Stimulated activated CD4-positive, alpha-beta T cell treated with anti-CD3 and anti-CD28 coated beads, Interleukin-4, amount 100 ng/mL, for 4 hours (primary cell): ENCODE results near the gene GPANK1.

Source experiments
- DNase-seq, 2 experiments: peaks; one replicate each; pipeline ENCODE4 v3.0.0-alpha.2; 2020

Gene GPANK1

DNA sequence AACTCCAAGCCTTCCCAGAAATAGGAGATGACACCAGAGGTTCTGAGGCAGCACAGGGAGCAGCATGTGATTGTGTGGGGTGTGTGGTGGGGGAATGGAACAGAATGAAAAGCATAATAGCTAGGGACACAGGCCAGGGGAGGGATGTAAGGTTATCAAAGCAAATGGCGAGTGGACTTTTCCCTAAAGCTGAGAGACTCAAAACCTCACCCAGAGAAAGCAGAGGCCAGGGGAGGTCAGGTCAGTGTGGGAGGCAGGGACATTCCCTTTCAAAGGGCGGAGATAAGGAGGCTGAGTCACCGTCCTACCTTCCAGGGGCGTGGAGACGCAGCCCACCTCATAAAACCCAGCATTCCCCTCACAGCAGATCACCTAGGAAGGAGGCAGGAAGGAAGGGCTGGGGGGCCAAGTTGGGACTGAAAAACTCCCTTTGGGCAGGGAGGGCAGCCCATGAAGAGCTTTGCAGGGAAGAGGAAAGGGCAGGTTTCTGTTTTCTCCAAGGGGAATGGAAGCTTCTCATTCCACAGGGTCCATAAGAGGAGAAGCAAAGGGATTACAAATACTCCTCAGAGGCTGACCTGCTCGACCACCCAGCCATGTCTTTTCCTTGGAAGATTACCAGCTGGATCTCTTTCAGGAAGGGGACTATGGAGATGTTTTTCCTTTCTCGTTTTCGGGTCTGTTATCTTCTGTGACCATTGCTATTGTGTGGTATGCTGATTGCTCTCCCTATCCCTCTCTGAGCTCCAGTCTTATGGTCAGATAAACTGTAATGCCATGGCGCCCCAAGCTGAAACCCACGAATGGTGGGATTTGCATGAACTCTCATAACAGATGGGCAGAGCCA lies 25.7 kb upstream of the GPANK1 start:
- no peak for DNase-seq

DNA sequence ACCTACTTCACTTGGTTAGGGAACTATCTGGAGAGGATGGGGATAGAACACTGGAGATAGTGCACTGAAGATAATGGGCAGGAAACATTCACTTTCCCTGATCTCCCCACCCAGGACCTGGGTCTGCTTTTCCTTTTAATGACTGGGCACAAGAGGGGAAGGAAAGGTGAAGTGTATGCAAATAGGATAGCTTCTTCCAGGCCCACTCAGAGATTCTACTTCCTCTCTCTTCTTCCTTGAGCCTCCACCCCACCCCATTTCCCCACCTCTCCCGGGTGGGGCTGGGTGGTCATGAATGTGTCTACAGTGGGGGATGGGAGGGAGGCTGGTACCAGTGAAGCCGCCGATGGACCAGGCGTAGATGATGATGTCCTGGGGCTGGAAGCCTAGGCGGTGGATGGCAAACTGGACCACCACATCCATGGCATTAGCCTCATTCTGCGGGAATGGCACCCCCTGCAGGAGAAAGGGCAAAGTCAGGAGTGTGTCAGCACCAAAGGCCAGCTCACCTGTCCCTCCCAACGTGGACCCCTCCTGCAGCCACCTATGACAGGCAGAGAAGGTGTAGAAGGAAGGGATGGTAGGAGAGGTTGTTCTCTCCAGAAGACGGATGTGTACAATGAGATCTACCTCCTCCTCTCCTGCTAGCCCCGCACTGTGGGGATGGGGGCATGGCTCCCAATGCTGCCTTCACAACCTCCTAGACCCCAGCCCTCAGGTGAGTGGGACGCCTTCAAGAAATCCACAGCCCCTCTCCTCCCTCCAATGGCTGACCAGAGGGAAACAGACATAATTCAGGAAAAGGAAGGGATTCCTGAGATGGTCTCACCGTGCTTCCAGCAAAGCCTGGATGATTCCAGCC lies 24.7 kb upstream of the GPANK1 start:
- DNase-seq, result no peak

DNA sequence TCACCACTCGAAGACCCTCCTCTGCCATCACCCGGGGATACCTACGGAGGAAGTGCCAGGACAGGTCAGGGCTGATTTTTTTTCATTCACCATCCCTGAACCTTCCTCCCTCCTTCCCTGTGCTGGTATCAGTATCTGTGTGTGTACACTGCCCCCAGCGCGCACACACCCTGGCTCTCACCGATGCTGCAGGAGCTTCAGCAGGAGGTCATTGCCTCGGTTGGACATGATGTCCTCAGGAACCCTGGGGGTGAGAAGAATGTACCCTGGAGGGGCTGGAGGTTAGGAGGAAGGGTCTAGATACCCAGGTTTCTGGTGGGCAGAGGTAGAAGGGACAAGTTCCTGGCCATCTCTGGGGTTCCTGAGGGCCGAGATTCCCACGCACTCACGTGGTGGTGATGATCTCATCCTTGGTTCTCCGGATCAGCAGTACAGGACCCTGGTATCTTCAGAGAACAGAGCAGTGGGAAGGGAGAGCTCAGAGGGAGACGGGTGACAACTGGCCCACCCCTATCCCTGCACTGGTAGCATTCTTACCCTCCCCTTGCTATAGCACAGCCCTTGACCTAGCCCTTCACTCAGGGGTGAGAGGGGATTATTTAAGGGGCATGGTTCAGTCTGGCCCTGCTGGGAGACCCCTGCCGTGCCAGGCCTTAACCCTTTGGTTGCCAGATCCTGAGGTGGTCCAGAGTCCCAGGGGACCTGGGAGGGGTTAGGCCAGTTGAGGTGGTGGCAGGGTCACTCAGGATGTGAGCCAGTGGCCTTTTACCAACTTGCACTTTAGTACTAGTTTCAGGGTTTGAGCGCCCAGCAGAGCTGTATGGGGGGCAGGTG lies 23.3 kb upstream of the GPANK1 start:
- DNase-seq, result no peak

DNA sequence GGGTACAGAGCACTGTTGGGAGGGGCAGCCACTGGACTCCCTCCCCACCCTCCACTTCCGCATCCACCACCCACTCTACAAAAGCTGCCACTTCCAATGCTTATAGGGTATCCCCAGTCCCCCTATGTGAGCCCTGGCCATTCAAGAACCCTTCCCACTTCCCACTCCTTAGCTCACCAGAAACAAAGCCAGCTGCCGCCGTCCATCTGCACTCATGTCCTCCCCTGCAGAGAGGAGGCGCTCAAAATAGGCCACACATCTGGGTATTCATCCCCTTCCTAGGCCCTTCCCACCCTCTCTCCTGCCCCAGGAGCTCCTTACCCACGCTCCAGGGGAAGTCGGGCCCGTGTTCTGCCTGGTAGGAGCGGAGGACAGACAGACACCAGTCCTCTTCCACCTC lies 22.5 kb upstream of the GPANK1 start:
- no peak for DNase-seq

DNA sequence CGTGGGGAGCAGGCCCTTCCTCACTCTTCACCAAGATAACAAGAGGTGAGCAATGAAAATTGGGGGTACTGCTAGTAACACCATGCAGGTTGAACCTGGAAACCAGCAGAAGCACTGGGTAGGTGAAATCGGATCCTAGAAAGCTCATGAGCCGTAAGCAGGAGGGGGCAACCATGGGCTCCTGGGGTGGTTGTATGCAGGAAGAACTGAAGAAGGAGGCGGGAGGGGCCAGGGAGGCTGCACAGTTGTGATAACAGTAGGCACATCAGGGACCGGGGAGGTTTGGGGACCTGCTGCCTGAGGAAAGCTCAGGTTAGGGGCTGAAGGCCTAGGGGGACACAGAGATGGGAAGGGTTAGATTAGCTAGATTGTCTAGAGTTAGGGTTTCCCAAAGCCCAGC lies 21.7 kb upstream of the GPANK1 start:
- no peak for DNase-seq

DNA sequence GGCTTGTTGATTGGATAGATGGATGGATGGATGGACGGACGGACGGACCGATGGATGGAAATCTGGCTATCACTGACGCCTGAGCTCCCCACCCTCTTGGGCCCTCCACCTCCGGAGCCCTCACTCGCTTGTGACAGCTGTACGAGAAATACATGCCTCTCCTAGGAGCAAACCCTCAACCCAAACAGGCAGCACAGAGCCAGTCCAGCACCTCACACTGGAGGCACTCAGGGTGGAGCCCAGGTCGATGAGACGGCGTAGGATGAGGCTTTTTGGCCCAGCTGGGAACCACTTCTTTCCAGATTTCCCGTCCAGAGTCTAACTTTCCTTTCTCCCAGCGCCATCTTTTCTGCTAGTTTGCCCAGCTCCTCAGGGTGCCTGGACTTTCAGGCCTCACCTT lies 18.8 kb upstream of the GPANK1 start:
- DNase-seq, result no peak

DNA sequence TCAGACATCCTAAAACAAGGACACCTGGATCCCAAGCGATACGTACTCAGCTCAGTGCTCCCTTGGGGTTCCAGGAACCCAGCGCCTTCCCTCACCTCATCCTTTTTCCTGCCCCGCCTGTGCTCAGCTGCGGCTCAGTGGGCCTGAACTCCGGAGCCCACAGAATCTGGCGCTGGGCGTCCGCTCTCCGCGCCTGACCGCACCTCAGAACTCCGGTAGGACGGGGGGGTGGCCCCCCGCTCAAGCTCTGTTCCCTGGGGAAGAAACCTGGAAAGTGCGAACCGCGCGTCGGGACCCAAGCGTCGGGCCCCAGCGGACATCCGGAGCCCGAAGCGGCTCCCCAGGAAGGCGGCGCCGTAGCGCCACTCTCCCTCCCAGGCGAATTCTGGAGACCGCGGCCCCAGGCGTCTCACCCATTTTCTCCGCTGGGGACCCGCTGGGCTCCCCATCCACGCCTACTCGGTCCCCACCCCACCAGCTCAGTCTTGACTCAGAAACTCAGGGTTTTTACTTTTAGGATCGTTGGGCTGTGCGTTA lies 16.4 kb upstream of the GPANK1 start:
- DNase-seq, result peak; percentile 36 to 40

DNA sequence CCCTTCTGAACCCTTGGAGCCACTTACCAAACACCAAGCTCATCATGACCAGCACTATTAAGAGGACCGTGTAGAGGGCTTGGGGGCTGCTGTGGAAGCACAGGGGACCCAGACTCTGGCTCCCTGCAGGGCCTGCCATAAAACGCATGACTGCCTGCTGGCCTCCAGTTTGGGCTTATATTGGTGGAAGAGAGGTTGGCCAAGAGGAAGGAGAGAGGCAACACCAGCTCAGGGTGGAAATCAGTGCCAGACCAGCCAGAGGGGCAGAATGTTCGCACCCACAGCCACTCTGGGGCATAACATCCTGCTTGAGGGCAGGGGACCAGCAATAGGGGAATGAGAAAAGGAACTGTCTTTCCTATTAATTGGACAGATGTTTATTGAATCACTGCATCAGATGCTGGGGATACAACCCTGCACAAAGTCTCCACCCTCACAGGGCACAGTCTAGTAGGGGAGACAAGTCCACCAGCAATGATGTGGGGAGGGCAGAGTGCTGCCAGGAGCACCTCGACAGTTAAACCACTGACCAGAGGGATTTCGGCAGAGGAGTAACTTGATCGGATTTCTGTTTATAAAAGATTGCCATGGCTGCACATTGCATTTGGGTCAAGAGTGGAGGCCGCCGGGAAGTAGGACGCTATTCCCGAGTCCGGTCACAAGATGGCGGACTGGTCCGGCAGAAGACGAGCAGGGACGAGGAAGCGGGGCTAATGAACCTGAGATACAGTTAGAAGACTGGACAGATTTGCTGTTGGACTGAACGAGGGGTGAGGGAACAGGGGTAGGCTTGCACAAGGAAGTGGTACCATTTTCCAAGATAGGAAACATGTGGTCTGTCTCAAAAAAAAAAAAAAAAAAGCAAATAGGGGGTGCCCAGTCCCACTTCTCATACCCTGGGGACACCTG lies 15.7 kb upstream of the GPANK1 start, which contains the start of gene LY6G5C:
Gene LY6G5C (minus strand): TSS at position 842 of the 909 bp plus-strand sequence. CDS start 694 bp downstream, at position 148.
- DNase-seq, result peak; percentile 56 to 58

DNA sequence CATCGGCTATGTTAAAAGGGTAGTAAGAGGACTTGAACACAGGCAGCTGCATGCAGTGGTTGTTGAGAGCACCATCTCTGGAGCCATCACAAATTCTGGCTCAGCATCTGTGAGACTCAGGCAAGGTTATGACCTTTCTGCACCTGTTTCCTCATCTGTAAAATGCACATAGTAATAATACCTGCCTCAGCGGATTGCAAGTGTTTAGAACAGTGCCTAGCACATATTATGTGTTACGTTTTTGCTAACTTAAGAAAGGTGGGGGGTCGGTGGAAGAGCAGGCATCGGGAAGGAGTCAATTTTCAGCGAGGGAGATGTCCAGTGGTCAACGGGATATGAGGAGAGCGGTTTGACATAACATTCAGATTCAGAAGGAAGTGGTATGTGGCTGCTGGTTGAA lies 13.2 kb upstream of the GPANK1 start:
- DNase-seq, result no peak

DNA sequence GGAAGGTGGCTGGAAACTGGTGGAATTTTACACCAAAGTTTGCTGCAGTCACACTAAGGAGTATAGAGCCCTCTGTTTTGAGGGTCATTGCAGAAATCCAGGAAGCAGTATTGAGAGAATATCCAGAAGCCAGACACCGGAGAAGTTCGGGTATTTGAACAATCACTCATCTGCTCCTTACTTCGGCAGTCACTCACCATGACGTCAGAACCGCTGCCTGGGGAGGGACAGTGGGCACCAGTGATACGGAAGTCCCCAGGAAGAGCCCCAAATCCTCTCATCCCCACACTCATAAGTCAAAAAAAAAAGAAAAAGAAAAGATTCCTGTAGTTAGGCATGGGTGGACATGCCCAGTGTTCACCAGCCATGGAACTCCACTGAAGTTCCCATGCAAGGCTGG lies 12.1 kb upstream of the GPANK1 start:
- DNase-seq, result no peak

DNA sequence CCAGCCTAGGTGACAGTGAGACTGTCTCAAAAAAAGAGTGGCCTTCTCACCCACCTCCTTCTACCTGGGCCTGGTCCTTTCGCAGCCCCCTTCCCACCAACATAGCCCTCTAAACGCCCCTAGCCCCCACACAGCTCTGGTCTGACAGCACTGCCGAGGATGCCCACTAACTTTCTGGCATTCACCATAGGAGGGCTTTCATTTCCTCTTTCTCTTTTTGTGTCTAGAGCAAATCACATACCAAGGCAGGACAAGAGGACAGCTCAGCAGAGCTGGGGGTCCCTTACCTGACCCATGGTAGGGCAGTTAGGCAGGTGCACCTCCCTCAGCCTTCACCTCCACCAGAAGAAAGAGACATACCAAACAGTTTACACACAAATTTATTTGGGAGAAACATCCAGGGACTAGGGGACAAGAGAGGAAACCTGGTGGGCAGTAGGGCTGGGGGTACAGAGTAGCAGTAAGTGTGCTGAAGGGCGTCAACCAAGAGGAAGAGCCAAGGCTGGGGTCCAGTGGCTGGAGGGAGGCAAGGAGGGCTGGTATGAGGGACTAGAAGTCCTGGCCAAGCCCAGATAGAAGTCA lies 11.6 kb upstream of the GPANK1 start:
- no peak for DNase-seq

DNA sequence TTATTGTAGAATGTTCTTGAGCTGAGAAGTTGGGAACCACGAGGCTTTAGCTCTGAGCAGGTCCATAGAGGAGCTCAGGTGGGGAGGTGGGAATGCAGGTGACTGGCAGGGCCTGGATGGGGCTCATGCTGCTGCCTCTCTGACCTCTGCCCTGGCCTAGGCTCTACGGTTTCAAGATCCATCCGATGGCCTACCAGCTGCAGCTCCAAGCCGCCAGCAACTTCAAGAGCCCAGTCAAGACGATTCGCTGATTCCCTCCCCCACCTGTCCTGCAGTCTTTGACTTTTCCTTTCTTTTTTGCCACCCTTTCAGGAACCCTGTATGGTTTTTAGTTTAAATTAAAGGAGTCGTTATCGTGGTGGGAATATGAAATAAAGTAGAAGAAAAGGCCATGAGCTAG lies 4.9 kb upstream of the GPANK1 start, which contains the start of gene LY6G5B:
Gene LY6G5B (plus strand): TSS at position 301 of the 400 bp plus-strand sequence. CDS start 975 bp downstream, outside the sequence.
- no peak for DNase-seq

DNA sequence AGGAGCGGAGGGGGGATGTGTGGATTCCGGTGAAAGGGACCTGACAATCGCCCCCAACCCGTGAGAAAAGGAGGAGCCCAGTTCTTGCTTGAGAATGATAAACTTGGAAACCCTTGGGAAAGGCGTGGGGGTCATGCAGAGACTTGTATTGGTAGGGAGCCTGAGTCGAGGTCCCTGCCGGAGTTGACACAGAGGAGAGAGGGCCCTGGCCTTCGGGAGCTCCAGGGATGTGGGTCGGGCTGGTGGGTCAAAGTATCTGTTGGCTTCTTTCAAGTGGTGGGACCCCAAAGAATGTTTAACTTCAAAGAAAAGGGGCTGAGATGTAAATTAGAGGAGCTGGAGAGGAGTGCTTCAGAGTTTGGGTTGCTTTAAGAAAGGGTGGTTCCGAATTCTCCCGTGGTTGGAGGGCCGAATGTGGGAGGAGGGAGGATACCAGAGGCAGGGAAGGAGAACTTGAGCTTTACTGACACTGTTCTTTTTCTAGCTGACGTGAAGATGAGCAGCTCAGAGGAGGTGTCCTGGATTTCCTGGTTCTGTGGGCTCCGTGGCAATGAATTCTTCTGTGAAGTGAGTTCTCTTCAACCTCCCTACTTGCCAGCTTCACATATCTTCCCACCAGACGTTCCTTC lies 1.7 kb upstream of the GPANK1 start:
- DNase-seq, result no peak

DNA sequence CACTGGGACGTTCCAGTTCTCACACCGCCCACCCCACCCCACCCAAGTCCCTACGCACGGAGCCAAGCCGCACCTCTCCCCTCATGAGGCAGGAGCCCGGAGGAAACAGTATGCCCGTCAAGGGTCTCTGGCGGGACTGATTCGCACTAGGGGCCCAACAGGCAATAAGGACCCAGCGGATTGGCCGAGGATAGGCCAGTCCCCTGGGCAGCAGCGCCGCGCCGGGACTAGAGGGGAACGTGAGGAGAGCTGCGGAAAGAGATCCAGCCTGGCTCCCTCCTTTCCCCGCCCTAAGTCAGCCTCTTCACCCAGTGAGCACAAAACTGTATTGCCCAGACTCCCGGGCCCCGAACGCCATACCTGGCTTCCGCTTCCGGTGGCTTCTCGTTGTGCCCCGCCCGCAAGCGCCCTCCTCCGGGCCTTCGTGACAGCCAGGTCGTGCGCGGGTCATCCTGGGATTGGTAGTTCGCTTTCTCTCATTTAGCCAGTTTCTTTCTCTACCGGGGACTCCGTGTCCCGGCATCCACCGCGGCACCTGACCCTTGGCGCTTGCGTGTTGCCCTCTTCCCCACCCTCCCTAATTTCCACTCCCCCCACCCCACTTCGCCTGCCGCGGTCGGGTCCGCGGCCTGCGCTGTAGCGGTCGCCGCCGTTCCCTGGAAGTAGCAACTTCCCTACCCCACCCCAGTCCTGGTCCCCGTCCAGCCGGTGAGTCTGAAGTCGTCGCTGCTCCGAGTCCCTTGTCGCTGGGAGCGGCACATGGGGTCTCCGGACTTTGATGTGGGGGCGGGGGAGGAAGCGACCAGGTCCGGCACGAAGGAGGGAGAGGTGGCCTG lies 922 bp upstream of the GPANK1 start, which contains the start of gene CSNK2B:
Gene CSNK2B (plus strand): TSS at position 580 of the 836 bp plus-strand sequence. CDS start 752 bp downstream, outside the sequence.
- peak; percentile 94 to 98 for DNase-seq

DNA sequence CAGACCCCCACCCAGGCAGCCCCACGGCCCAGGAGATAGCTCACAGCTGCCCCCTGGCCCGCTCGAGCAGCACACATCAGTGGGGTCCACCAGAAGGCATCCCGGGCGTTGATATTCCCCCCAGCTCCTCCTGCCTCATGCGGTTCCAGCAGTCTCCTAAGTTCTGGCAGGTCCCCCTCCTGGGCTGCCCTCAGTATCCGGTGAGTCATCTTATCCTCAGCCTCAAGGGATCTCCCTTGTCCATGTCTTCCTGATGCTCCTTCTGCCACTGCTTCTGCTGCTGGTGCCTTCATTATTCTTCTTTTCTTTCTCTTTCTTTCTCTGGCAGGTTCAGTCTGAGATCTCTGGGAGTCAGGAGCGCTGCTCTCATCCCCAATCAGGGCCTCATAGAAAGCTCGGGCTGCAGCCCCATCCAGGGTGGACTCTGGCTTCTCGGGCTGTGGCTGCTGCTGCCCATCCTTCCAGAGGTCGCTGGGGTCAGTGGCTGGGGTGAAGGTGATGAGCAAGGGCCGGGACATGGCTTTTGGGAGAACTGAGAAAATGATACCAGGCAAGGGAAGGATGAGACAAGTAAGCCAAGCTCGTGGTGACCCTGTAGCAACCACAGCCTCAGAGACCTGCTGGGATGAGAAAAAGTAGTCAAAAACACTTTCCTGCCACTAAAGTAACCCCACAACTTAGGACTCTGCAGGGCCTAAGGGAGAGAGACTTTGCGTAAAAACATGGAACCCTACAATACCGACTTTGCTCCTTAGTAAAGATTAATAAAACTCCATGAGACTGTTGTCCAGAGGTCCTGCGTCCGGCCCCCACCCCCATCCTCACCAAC lies 622 bp downstream of the GPANK1 start:
- no peak for DNase-seq

DNA sequence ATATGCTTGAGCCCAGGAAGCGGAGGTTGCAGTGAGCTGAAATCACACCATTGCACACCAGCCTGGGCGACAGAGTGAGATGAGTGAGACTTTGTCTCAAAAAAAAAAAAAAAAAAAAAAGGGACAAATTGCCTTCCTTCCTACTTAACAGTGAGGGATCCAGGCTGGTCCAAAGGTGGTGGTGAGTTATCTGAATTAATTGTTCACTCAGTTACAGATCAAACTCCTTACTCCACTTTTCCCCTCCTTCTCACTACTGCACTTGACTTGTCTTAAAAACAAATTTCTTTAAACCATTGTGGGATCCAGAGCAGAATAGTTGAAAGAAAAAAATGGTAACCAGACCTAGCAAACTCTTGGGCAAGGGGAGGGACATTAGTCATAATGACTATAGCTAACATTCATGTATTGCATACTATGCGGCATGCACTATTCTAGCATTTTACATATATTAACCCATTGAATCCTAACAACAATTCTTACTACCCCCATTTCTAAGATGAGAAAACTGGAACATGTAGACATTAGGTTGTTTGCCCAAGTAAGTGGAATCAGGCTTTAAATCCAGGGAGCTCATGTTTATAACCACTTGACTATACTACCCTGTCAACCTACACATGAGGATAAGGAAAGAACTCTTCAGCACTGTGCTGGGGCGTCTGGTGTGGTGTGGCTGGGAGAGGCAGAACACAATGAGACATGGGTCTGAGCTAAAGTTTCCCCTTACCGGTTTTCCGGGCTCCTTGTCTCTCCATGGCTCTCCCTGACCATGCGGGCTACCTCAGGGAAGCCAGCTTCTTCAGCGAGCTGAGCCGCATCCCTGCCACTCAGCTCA lies 1.5 kb downstream of the GPANK1 start:
- DNase-seq, result no peak

DNA sequence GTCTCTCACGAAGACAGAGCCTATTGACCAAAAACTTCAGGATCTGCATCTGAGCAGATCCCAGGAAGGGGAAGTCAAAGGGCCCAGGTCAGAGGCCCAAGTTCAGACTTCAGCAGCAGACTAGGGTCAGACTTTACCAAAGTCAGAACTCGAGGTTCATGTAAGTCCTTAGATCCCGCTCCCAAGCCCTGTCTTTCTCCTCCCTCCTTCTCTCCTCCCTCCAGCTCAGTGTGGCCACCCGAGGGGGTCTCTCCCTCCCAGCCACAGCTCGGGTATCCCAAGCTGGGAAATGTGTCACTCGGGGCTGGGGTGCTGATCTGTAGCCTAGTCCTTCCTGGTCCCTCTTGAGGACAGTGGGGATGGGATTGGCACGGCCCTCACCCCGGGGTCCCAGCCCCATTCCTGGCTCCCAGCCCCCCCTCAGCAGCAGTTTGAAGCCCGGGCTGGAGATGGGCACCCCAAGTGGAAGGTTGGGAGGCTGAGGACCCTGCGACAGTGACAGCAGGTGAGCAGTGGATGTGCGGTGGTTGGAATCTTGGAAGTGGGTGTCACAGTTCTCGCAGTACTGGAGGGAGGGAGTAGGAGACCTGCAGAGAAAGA lies 2.6 kb downstream of the GPANK1 start:
- DNase-seq, result no peak
